Measurements from ENCODE around the gene OR13C4.
"Not testable (repeated sequence)": the region's sequence is repeated elsewhere in the genome, so short reads cannot be mapped to it uniquely, and the experiment has no call there.

Gene OR13C4

DNA sequence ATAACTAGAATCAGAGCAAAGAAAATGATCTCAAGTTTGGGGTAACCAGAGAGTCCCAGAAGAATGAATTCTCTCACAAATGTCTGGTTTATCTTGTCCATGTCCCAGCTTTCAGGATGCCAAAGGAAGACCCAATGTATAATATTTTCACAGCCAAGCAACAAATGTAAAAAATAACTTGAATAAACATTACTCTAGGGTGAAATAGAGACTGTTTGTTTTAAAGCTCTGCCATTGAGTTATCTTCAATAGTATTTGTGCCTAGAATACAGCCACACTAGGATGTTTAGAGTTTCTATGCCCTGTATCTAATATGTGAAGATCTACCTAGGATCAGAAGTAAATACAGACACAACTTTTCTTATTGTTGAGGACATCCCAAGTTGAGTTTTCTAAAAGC is at the start of gene OR13C4:
TSS of gene OR13C4 (minus strand) at position 101 of the 400 bp plus-strand sequence. CDS start at position 101, 0 bp downstream.
- no peak for FAIRE-seq
- DNase-seq (ENCODE audit: low spot score), result no peak

DNA sequence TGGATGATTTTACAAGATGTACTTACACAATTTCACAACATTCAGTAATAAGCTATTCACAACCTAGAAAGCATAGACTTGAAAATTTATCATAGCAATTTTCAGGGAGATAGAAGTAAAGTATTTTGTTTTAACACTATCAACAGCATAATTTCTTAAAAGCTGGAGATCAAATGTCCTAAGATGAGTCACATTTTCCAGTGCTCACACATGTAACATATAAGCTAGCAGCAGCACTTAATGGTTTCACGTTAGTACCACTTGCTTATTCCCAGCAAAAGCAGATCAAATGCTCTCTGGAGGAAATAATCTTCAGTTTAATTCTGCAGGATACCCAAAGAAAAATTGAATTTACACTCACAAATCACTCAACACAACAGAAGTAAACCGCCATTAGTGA is 48.4 kb upstream of the OR13C4 start:
- DNase-seq (ENCODE audit: low spot score) (no peak), FAIRE-seq (no peak)

DNA sequence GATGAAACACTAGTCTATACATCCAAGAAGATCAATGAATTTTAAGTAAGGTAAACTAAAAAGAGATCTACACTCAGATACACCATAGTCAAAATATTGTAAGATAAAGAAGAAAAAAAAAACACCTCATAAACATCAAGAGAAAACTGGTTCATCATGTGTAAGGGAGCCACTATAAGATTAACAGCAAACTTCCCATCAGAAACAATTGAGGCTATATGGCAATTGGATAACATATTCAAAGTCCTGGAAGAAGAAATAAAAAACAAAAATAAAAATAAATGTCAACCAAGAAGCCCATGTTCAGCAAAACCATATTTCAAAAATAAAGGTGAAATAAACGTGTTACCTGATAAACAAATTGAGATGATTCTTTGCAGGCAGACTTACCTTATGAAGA is 45.6 kb upstream of the OR13C4 start:
- no peak for FAIRE-seq
- DNase-seq (ENCODE audit: low spot score), result no peak

DNA sequence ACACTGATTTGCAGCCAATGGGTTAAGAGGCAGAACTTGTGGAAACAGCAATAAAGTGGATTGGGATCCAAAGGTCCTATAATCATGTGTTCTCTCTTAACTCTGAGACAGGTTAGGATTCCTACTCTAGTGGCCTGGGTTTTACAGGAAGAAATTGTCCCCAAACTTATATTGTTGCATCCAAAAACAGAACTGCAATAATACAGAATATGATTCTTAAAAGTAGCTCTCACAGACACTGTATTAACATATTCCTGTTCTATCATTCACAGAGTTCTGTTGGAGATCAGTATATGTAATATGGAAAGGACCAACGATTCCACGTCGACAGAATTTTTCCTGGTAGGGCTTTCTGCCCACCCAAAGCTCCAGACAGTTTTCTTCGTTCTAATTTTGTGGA is 41.9 kb upstream of the OR13C4 start, which contains the start of gene OR13C8:
TSS of gene OR13C8 (plus strand) at position 301 of the 400 bp plus-strand sequence. CDS start at position 301, 0 bp downstream.
- DNase-seq (ENCODE audit: low spot score) (no peak), FAIRE-seq (no peak)

DNA sequence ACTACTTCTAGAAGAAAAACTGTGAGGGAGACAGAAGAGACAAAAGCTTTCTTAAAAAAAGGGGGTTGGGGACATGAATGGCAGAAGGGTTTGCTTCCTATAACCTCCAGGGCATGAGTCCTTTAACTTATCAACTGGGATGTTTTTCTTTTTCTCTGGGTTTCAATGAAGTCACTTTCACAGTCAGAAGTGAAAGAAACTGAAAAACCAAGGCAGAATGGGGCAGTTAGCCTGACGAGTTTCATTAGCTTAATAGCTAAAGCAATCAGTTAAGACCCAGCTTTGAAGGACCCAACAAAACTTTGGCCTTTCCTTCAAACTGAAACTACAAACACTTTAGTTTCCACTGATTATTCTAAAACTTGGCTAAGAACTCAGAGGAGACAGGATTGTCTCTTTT is 37.3 kb upstream of the OR13C4 start:
- DNase-seq (ENCODE audit: low spot score) (no peak), FAIRE-seq (no peak)

DNA sequence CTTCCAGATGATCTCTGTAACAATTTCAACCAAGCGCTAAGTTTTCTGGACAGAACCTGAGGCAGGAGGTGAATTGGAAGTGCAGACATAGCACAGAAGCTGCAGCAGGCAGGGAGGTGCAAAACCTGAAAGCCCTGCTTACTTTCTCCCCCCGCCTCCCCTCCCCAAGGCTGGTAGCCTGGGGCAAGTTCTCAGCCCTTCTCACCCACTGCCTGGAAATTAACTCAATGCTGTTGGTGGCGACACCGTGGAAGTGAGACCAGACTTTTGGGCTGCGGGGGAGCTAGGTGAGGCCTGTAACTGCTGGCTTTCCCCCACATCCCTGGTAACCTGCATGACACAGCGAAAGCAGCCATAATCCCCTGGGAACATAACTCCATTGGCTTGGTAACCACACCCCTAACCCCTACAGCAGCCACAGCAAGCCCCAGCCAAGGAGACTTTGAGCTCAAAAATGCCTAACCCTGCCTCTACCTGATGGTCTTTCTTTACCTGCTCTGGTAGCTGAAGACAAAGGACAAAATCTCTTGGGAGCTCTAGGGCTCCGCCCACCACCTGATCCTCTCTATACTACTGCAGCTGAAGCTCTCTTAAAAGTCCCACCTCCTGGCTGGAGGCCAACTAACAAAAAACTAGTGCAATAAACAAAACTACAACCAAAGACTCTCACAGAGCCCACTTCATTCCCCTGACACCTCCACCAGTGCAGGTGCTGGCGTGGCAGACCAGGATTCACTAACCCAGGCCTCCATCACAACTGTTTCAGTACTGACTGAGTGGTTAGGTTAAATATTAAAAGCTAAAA is 30.0 kb upstream of the OR13C4 start:
- FAIRE-seq (no peak), DNase-seq (ENCODE audit: low spot score) (no peak)

DNA sequence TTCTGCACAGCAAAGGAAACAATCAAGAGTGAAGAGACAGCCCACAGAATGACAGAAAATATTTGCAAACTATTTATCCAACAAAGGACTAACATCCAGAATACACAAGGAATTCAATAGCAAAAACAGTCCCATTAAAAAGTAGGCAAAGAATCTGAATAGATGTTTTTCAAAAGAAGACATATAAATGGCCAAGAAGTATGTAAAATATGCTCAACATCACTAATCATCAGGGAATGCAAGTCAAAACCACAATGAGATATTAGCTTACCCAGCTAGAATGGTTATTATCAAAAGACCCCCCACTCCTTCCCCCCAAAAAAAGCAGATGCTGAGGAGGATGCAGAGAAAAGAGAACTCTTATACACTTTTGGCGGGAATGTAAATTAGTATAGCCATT is 28.5 kb upstream of the OR13C4 start:
- FAIRE-seq (no peak), DNase-seq (ENCODE audit: low spot score) (no peak)

DNA sequence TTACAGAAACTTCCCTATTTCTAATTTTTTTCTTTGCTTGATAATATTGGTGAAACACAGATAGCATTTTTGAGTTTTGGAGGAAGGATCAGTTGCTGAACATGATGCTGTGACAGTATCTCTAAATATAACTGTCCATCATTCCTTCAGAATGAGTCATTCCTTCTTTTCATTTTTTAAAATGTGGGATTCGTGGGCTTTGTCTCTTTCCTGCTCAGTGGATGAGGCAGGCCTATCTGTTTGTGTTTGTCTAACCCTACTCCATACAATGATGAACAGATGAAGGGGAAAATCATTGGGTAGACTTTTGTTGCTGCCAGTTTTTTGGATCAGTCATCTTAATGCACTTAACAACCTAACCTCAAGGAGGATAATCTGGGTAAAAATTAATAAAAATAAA is 26.3 kb upstream of the OR13C4 start:
- DNase-seq (ENCODE audit: low spot score), result no peak
- FAIRE-seq, result no peak

DNA sequence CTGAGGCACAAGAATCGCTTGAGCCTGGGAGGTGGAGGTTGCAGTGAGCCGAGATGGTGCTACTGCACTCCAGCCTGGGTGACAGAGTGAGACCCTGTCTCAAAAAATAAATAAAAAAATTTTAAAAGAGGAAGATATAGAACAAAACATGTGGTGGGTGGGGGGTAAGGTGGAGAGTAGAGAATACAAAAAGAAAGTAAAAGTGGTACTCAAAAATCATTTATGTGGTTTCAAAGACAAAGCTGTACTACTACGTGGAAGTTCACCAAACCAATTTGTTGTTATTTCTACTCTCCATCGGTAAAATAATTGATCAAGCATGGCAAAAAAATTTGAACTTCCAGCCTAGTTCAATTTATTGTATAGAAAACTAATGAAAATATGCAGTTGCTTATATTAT is 17.6 kb upstream of the OR13C4 start:
- FAIRE-seq (no peak), DNase-seq (ENCODE audit: low spot score) (no peak)

DNA sequence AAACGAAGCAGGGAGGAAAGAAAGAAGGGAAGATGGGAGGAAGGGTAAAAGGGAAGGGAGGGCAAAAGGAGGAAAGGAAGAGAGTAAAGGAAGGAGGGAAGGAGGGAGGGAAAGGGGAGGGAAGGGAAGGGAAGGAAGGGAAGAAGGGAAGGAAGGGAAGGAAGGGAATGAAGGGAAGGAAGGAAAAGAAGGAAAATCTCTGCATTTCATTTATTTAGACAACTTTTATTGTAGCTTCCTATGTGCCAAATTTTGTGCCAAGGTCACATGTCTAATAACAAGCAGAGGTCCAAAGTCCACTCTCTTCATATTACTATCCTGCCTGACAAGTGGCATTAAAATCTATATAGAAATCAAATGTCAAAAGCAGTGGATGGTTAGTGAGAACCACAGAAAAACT is 12.3 kb upstream of the OR13C4 start:
- DNase-seq (ENCODE audit: low spot score) (no peak), FAIRE-seq (no peak)

DNA sequence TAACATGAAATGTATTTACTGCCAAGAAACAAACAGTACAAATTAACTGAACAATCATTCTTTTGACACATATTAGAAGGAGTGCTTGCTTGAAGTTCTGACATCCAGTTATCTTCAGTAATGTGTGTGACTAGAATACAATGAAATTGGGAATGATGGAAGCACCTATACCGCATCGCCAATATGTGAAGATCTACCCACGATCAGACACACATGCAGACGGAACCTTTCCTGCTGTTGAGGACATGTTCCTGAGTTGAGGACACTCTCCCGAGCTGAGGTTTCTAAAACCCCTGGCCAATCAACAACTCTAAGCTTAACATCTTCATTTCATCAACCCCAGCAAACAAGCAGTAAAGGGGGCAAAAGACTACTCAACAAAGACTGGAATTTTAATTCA is 9.7 kb upstream of the OR13C4 start, which contains the start of gene OR13C3:
TSS of gene OR13C3 (minus strand) at position 101 of the 400 bp plus-strand sequence. CDS start 133 bp downstream, outside the sequence.
- FAIRE-seq, result no peak

DNA sequence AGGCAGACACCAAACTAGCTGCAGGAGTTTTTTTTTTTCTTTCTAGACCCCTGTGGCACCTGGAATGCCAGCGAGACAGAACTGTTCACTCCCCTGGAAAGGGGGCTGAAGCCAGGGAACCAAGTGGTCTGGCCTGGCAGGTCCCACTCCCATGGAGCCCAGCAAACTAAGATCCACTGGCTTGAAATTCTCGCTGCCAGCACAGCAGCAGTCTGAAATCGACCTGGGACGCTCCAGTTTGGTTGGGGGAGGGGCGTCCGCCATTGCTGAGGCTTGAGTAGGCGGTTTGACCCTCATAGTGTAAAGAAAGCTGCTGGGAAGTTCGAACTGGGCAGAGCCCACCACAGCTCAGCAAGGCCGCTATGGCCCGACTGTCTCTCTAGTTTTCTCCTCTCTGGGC is 6.8 kb downstream of the OR13C4 start:
- FAIRE-seq; DNase-seq (ENCODE audit: low spot score): not testable (repeated sequence)

More for the DNA sequence above, 9.7 kb upstream of the OR13C4 start, which contains the start of gene OR13C3:
- no peak for DNase-seq (ENCODE audit: low spot score)

DNA sequence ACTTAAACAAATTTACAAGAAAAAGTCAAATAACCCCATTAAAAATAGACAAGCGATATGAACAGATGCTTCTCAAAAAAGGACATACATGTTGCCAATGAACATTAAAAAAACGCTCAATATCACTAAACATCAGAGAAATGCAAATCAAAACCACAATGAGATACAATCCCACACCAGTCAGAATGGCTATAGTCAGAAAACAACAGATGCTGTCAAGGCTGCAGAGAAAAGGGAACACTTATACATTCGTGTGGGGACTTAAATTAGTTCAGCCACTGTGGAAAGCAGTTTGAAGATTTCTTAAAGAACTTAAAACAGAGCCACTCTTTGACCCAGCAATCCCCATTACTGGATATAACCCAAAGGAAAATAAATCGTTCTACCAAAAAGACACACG is 12.1 kb downstream of the OR13C4 start:
- no peak for FAIRE-seq
- no peak for DNase-seq (ENCODE audit: low spot score)

DNA sequence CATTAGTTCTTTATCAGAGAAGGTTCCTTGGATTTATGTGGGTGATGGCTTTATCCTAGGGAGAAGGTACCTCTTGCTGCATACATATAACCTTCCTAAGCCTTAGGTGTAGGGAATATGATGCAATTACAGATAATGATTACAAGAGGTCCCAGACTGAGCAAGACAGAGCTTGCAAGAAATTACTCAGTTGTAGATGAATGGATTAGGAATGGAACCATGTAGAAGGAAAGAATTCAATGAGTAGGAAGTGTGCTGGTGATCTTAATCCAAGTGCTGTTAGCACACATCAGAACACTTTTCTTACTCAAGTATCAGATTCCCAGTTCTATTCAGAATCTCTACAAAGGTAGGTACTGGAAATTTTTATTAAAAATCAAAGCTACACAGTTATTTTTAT is 20.4 kb downstream of the OR13C4 start:
- DNase-seq (ENCODE audit: low spot score) (no peak), FAIRE-seq (no peak)

DNA sequence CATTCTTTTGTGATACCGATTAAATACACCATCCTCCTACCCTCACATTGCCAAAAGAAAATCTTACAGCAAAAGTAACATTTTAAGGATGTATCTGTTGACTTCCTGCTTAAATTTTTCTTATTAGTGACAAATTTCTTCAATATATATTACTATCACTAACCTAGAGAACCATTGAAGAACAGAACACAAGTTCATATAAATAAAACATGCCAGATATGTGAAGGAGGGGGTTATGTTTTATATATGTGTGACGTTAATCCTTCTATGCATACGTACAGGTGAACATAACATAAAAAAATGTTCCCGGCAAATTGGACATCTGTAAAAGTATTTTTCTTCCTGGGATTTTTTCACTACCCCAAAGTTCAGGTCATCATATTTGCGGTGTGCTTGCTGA is 23.0 kb downstream of the OR13C4 start, which contains the start of gene OR13F1:
TSS of gene OR13F1 (plus strand) at position 301 of the 400 bp plus-strand sequence. CDS start at position 301, 0 bp downstream.
- DNase-seq (ENCODE audit: low spot score) (no peak), FAIRE-seq (no peak)

DNA sequence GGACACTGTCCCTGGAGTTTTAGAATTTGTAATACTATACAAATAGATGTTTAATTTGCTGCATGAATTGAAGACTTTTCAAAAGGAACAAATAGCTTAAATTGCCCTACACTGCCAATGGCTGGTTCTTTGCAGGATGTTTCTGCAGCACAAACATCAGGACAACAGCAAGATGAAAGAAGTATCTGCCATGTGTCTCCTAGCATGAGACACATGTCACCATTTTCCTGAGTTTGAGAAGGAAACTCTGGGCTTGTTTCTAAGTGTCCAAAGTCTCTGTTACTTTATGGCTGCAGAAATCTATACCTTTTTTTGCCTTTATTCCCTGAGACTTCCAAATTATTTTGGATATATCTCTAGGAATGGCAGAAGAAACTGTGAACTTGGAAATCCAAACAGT is 23.6 kb downstream of the OR13C4 start:
- no peak for FAIRE-seq

DNA sequence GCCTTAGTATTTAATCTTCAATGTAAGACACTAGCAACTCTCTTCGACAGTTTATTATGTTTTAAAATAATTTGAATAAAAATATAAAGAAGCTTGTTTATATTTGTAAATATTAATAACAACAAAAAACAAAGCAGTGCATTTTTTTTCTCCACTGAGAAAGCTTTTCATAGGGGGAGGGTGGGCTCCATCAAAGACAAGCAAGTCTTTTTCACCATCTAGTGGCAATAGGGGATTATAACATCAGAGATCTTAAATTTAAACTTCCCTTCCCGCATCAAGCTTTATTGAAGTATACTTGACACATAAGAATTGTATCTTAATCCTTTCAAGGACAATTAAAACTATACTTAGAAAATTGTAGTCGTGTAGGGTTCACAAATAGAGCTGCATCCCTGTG is 32.2 kb downstream of the OR13C4 start:
- DNase-seq (ENCODE audit: low spot score), result no peak
- no peak for FAIRE-seq

More for the DNA sequence above, 23.6 kb downstream of the OR13C4 start:
- no peak for DNase-seq (ENCODE audit: low spot score)

DNA sequence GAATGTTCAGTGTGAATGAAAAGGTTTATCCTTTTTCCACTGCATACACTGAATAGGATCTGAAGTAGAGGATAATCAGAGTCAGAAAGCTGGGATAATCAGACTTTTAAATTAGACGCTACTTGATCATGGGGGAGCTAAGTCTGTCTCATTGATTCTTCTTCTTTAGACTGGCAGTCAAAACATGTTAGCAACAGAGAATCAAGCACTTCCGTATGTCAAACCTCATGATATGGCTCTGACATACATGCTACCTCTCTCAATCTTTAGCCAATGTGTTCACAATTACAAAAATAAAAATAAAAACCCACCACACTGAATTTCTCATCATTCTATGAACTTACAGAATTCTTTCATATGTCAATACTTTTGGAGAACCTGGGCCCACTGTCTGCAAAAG is 42.0 kb downstream of the OR13C4 start:
- DNase-seq (ENCODE audit: low spot score) (no peak), FAIRE-seq (no peak)

DNA sequence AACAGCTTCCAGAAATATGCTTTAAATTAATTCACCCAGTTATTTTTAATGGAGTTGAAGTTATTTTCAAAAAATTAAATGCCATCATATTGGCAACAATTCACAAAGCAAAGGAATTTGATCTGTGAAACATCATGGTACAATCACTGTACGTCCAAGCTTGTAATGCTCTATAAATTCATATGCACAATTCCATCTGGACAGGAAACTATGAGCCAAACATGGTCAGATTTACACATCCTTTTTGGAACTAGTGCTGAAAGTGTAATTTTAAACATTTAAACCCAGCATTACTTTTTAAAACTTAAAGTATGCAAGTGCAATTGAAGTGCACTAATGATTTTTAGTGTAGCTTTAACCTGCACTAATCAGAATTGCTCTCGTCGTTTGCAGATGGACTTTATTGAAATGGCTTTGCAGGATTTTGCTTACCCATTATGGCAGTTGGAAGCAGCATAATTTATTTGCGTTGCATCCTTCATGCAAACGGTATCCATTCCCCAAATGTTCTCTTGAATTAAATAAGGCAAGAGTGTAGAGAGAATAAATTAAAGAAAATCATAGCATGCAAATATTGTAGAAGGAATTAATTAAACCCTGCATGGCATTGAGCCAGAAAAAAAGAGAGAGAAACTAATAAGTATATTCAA is 44.0 kb downstream of the OR13C4 start:
- no peak for FAIRE-seq
- DNase-seq (ENCODE audit: low spot score), result no peak
